ENCODE results near the gene MPDU1. TPM values are rescaled to one million over a fixed set of nuclear protein-coding genes. Genes with fewer than 3 reads are reported as not detected.

The MPDU1 gene
- total and polyA plus RNA-seq, 2 of the 4 experiments (the other 2 are of a cell fraction): 135 to 149 TPM

- Histone ChIP-seq H3K4me1 (ENCODE audit: control insufficient read depth, insufficient read depth, low read length) (0 out of 2 replicates have a peak, but pooled peaks cover 1% of the 10 kb centered on the region), H3K23ac (ENCODE audit: low read depth, low read length) (0 out of 2 replicates have a peak overlapping the region, but pooled peaks have one; percentile 33)
These were observed 48.8 kb downstream of the MPDU1 start for GRCh38 chr17:7632492-7632894.

More at GRCh38 chr17:7632492-7632894, 48.8 kb downstream of the MPDU1 start:
- Histone ChIP-seq H2BK20ac (ENCODE audit: low read depth, low read length) (no peak overlapping the region), H2AFZ (replicated peaks; ENCODE audit: low read length, poor library complexity) (peak overlapping the region; percentile 81), H4K20me1 (ENCODE audit: insufficient read depth, low read length) (no peaks in the 10 kb centered on the region), H2BK5ac (ENCODE audit: low read depth, low read length, poor library complexity, severe bottlenecking) (no peak overlapping the region), H3K4ac (ENCODE audit: low read depth, low read length) (no peak overlapping the region), H4K91ac (ENCODE audit: insufficient read depth, low read depth, low read length) (no peak overlapping the region), H3K4me3 (ENCODE audit: insufficient read depth, low read depth, low read length) (no peak overlapping the region), H3K79me1 (ENCODE audit: low read depth in 1 of 2, low read length in 2 of 2) (no peaks in the 10 kb centered on the region), H3K9me3 (ENCODE audit: control insufficient read depth, insufficient read depth, low read length) (no peaks in the 10 kb centered on the region), H2BK15ac (ENCODE audit: low read depth, low read length) (no peak overlapping the region), H3K9me1 (ENCODE audit: insufficient read depth, low read length) (no peaks in the 10 kb centered on the region), H4K5ac (ENCODE audit: low read depth, low read length) (peak overlapping the region; percentile 70; the same call in 1 of the 2 replicates), H2AK9ac (replicated peaks; ENCODE audit: low read depth, low read length, poor library complexity) (no peak overlapping the region), H3K27ac (ENCODE audit: insufficient read depth, low read length) (no peak overlapping the region), H3K14ac (replicated peaks; ENCODE audit: low read depth, low read length) (no peak overlapping the region), H3K4me2 (ENCODE audit: low read depth, low read length) (no peak overlapping the region), H3K9ac (ENCODE audit: low read depth, low read length) (no peak overlapping the region), H2AK5ac (ENCODE audit: low read depth, low read length) (no peak overlapping the region), H3K56ac (ENCODE audit: extremely low read depth, insufficient read depth, low read length) (no peak overlapping the region), H3K27me3 (ENCODE audit: control insufficient read depth, insufficient read depth, low read length) (peaks cover 4% of the 10 kb centered on the region; the same call in 1 of the 2 replicates), H2BK120ac (ENCODE audit: low read depth, low read length) (no peak overlapping the region), H4K8ac (ENCODE audit: low read depth in 2 of 2, low read length in 2 of 2) (peak overlapping the region in 1 of 2 experiments; percentile 62; a peak in 2 of 4 replicates), H3K36me3 (ENCODE audit: control insufficient read depth, insufficient read depth, low read length) (no peaks in the 10 kb centered on the region), H3K18ac (ENCODE audit: low read depth, low read length) (no peak overlapping the region)
- ChIA-PET CTCF (interaction anchor here (0.5 to 5.3 kb wide), 8 partner anchors 9 to 427 kb away, joined by 3 to 27 read pairs (median 4); partner anchors contain the start of genes TP53 and WRAP53), POLR2A (ENCODE audit: unreplicated experiment) (no interaction called here)
- in situ Hi-C loops (cut with MboI; ENCODE audit: low sequenced_read_pairs) (no loop called here), dilution Hi-C loops (cut with HindIII; ENCODE audit: low sequenced_read_pairs, unreplicated experiment) (no loop called here), intact Hi-C loops (cut with micrococcal nuclease) (no loop called here)
- no TSS peak for BruUV-seq (replicated peaks)
- WGBS, 2 experiments (ENCODE audit: extremely low coverage in 2 of 2, insufficient read length in 1 of 2): no CpG with 5 or more reads among the region's 6 CpGs
- ATAC-seq (ENCODE audit: low read depth): peak; percentile 35
- DNase-seq: peak; percentile 54
- peak; percentile 56 for TF ChIP-seq RAD21 (IDR thresholded peaks at IDR 0.05; ENCODE audit: low read length)
- no peak for TF ChIP-seq BHLHE40 (IDR thresholded peaks at IDR 0.05; ENCODE audit: low read depth, low read length)
- TF ChIP-seq SMC3 (IDR thresholded peaks at IDR 0.05; ENCODE audit: low read depth, low read length): peak; percentile 34
- peak; percentile 64 for TF ChIP-seq CTCF (conservative IDR thresholded peaks at IDR 0.05; ENCODE audit: low read depth, low read length)

All from IMR-90 (cell line).